Activated CD8-positive, alpha-beta T cell treated with anti-CD3 and anti-CD28 coated beads for 36 hours (primary cell): ENCODE data around the gene MED31. TPM values are rescaled to one million over a fixed set of nuclear protein-coding genes. Genes with fewer than 3 reads are reported as not detected.
"Not testable (repeated sequence)": the region's sequence is repeated elsewhere in the genome, so short reads cannot be mapped to it uniquely, and the experiment has no call there.

ENCODE experiments used
- ATAC-seq: fragments of 200-7000 bp; cut with Tn5 transposase; one replicate; pipeline ENCODE4 v1.10.0; 2021; ENCODE audit warnings: mild to moderate bottlenecking, moderate library complexity
- CTCF ChIA-PET: fragments of 350-600 bp; sonication (Branson Sonifier 250); formaldehyde crosslinking; loops from one replicate; lab custom pipeline; 2021; ENCODE audit warnings: antibody characterized with exemption; lab: Charles Lee
- POLR2A ChIA-PET: fragments of 350-600 bp; sonication (Branson Sonifier 250); formaldehyde crosslinking; loops from one replicate; lab custom pipeline; 2021; ENCODE audit warnings: antibody characterized with exemption; lab: Charles Lee
- DNase-seq: peaks from one replicate; pipeline ENCODE4 v3.0.0-alpha.2; 2020
- H3K27ac Mint-ChIP-seq: one replicate; pipeline ENCODE4 v1.8.0; 2021; ENCODE audit warnings: mild to moderate bottlenecking, mixed read lengths
- H3K27me3 Mint-ChIP-seq: one replicate; pipeline ENCODE4 v1.8.0; 2021; ENCODE audit warnings: mixed read lengths
- H3K36me3 Mint-ChIP-seq: one replicate; pipeline ENCODE4 v1.8.0; 2021; ENCODE audit warnings: low read depth, mixed read lengths
- H3K4me1 Mint-ChIP-seq: one replicate; pipeline ENCODE4 v1.8.0; 2021; ENCODE audit warnings: low read depth, mixed read lengths
- H3K4me3 Mint-ChIP-seq: one replicate; pipeline ENCODE4 v1.8.0; 2021; ENCODE audit warnings: mild to moderate bottlenecking, moderate library complexity, mixed read lengths
- H3K9me3 Mint-ChIP-seq: one replicate; pipeline ENCODE4 v1.8.0; 2021; ENCODE audit warnings: mixed read lengths
- intact Hi-C: fragments of 100-400 bp; cut with micrococcal nuclease; formaldehyde crosslinking; loops from one replicate; pipeline ENCODE4 v1.10.0; 2022
- total RNA-seq, 2 experiments: library from RNA; stranded (reverse); gene quantifications; one replicate each; pipeline ENCODE4 v1.2.3, GENCODE V29; 2021
- TF ChIP-seq, protein P1 (sequence below): fragments of 200-600 bp; IDR thresholded peaks from one replicate; pipeline ENCODE4 v1.8.0; 2022; ENCODE audit warnings: antibody characterized with exemption, mild to moderate bottlenecking

MED31 gene
- total RNA-seq, 2 experiments from 2014 or later, result 21.0 to 24.4 TPM

- ATAC-seq (no peak), DNase-seq (no peak)
- H3K36me3 Mint-ChIP-seq, result no peaks in the 10 kb centered on the region
- TF ChIP-seq, protein P1, sequence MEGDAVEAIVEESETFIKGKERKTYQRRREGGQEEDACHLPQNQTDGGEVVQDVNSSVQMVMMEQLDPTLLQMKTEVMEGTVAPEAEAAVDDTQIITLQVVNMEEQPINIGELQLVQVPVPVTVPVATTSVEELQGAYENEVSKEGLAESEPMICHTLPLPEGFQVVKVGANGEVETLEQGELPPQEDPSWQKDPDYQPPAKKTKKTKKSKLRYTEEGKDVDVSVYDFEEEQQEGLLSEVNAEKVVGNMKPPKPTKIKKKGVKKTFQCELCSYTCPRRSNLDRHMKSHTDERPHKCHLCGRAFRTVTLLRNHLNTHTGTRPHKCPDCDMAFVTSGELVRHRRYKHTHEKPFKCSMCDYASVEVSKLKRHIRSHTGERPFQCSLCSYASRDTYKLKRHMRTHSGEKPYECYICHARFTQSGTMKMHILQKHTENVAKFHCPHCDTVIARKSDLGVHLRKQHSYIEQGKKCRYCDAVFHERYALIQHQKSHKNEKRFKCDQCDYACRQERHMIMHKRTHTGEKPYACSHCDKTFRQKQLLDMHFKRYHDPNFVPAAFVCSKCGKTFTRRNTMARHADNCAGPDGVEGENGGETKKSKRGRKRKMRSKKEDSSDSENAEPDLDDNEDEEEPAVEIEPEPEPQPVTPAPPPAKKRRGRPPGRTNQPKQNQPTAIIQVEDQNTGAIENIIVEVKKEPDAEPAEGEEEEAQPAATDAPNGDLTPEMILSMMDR, result no peak
- ChIA-PET POLR2A (interaction anchor here (1.0 kb wide), 1 partner anchor 51 kb away, joined by 3 read pairs; no protein-coding TSS in a partner anchor), CTCF (no interaction called here)
- no peak overlapping the region for H3K27ac Mint-ChIP-seq
- H3K4me1 Mint-ChIP-seq, result peaks cover 32% of the 10 kb centered on the region
- no peak overlapping the region for H3K4me3 Mint-ChIP-seq
- intact Hi-C loops, result no loop called here
- H3K27me3 Mint-ChIP-seq, result no peaks in the 10 kb centered on the region
- no peaks in the 10 kb centered on the region for H3K9me3 Mint-ChIP-seq
Observed at GRCh38 chr17:6661464-6661848, 10.1 kb upstream of the MED31 start.

DNA sequence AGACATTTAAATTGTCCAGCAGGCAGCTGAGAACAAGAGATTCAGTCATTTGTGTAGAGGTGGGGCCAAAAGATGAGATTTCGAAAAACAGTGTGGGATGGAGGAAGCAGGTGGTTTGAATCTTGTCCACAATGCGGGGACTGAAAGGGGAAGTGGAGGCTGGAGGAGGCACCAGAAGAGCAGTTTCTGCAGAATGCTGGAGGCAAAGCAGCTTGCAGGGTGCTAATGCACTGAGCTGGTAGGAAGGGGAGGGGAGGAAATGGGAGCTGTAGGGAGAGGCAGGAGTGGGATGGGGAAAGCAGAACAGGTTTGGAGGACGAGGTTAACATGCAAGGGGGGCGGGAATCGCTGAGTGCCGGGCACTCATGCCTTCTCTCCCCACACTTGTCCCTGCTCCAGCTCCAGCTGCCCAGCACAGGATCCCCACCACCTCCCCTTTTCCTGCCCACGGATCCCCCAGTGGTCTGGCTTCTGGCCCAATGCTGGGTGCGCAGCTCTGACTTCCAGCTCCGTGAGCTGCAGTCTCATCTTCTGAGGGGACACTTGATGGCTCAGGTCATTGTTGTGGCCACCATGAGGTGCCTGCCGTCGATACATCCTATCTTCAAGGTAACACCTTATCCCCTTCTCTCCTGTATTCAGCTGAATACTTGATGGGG is 9.5 kb upstream of the MED31 start:
- H3K27ac Mint-ChIP-seq, result no peak overlapping the region

DNA sequence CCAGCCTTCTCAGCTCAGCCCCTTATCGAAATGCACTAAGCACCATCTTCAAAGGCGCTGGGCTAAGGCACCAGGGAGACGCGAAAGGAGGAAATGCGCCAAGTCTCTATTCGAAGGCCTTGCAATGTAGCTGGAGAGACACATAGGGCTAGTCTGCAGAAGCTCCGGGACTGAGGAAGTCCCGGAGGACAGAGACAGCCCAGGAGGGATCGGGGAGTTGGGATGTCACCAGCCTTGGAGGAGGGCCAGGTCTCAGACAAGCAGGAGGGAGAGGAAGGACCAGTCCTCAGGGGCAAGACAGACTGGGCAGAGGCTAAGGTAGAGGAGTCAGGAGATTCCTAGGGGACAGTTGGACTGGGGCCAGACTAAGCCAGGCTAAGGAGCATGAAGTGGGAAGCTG is 8.7 kb upstream of the MED31 start:
- ChIA-PET POLR2A (interaction anchor here (0.6 to 1.5 kb wide), 3 partner anchors 9 to 96 kb away, joined by 3 to 4 read pairs (median 3); partner anchors contain the start of genes C17orf100, MED31 and XAF1), CTCF (interaction anchor here (1.0 to 1.4 kb wide), 3 partner anchors 25 to 234 kb away, joined by 3 read pairs; no protein-coding TSS in a partner anchor)
- Mint-ChIP-seq H3K4me3 (no peak overlapping the region), H3K36me3 (no peaks in the 10 kb centered on the region), H3K4me1 (peaks cover 36% of the 10 kb centered on the region), H3K27ac (no peak overlapping the region), H3K9me3 (no peaks in the 10 kb centered on the region), H3K27me3 (peaks cover 6% of the 10 kb centered on the region)
- TF ChIP-seq, protein P1, result no peak
- intact Hi-C loops, result no loop called here
- no peak for DNase-seq
- no peak for ATAC-seq

More for the DNA sequence above, 9.5 kb upstream of the MED31 start:
- DNase-seq (peak; percentile 37), ATAC-seq (peak; percentile 41)
- POLR2A ChIA-PET, result interaction anchor here (1.0 to 1.5 kb wide), 3 partner anchors 10 to 52 kb away, joined by 3 to 4 read pairs (median 3); partner anchors contain the start of genes C17orf100 and MED31
- H3K4me1 Mint-ChIP-seq, result peaks cover 30% of the 10 kb centered on the region
- TF ChIP-seq, protein P1, result no peak
- H3K36me3 Mint-ChIP-seq, result no peaks in the 10 kb centered on the region
- H3K27me3 Mint-ChIP-seq, result no peaks in the 10 kb centered on the region
- no peaks in the 10 kb centered on the region for H3K9me3 Mint-ChIP-seq
- intact Hi-C loops, result no loop called here
- CTCF ChIA-PET, result interaction anchor here (1.4 kb wide), 1 partner anchor 183 kb away, joined by 3 read pairs; no protein-coding TSS in a partner anchor
- H3K4me3 Mint-ChIP-seq, result no peak overlapping the region

GRCh38 chr17:6658411-6658810 is 7.0 kb upstream of the MED31 start:
- H3K4me1 Mint-ChIP-seq, result peaks cover 44% of the 10 kb centered on the region
- H3K27ac Mint-ChIP-seq, POLR2A ChIA-PET: not testable (repeated sequence)

GRCh38 chr17:6657633-6658287 is 6.4 kb upstream of the MED31 start:
- DNase-seq (no peak), ATAC-seq (no peak)
- peaks cover 3% of the 10 kb centered on the region for H3K36me3 Mint-ChIP-seq
- intact Hi-C loops, result no loop called here
- peak overlapping the region; percentile 78 for H3K4me3 Mint-ChIP-seq
- H3K27me3 Mint-ChIP-seq, result peaks cover 6% of the 10 kb centered on the region
- POLR2A ChIA-PET, result interaction anchor here (1.1 to 1.5 kb wide), 2 partner anchors 16 to 82 kb away, joined by 4 to 5 read pairs; partner anchors contain the start of genes KIAA0753 and TXNDC17
- no peaks in the 10 kb centered on the region for H3K9me3 Mint-ChIP-seq
- TF ChIP-seq, protein P1, result no peak
- CTCF ChIA-PET, result interaction anchor here (0.7 to 1.6 kb wide), 2 partner anchors 9 to 42 kb away, joined by 3 to 10 read pairs; no protein-coding TSS in a partner anchor
- H3K27ac Mint-ChIP-seq, result peak overlapping the region; percentile 59
- peaks cover 49% of the 10 kb centered on the region for H3K4me1 Mint-ChIP-seq

More at GRCh38 chr17:6658411-6658810, 7.0 kb upstream of the MED31 start:
- H3K36me3 Mint-ChIP-seq, H3K9me3 Mint-ChIP-seq, H3K27me3 Mint-ChIP-seq, DNase-seq, ATAC-seq, H3K4me3 Mint-ChIP-seq, intact Hi-C loops: not testable (repeated sequence)
- CTCF ChIA-PET, result interaction anchor here (1.6 kb wide), 1 partner anchor 8 kb away, joined by 10 read pairs; no protein-coding TSS in a partner anchor

- peak overlapping the region; percentile 59 for H3K27ac Mint-ChIP-seq
- peak; percentile 78 for DNase-seq
- H3K27me3 Mint-ChIP-seq, H3K9me3 Mint-ChIP-seq, intact Hi-C loops, H3K36me3 Mint-ChIP-seq: not testable (repeated sequence)
- ChIA-PET CTCF (interaction anchor here (0.7 to 1.6 kb wide), 2 partner anchors 10 to 43 kb away, joined by 3 to 10 read pairs; no protein-coding TSS in a partner anchor), POLR2A (interaction anchor here (1.1 to 1.5 kb wide), 2 partner anchors 16 to 83 kb away, joined by 4 to 5 read pairs; partner anchors contain the start of genes KIAA0753 and TXNDC17)
- peak; percentile 85 for ATAC-seq
- H3K4me1 Mint-ChIP-seq, result peaks cover 55% of the 10 kb centered on the region
- peak overlapping the region; percentile 78 for H3K4me3 Mint-ChIP-seq
Observed at GRCh38 chr17:6656797-6657632, 5.6 kb upstream of the MED31 start.

DNA sequence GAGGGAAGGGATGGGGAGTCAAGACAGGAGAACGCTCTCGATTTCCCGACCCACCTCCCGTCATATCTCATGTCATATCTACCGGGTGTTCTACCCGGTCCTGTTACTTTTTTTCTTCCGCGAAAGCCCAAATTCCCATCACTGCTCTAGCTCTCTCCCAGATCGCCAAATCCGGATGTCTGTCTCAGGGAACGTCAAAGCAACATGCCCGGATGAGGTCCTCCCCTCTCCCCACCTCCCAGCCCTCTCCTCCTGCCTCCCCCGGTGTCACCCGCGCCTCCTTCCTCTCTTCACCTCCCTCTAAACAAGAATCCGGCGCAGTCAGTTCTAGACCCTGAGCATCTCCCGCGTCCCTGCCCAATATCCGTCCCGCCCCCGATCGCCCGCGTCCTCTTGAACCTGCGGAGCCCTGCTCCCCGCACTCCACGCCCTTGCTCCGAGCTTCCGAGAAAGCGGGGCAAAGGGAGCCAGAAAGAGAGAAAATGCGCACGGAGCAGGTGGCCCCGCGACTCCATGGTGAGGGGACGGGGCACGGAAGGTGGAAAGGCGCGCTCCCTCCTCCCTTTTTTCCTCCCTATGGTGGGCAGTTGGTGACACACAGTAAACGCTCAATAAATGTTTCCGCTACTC is 4.4 kb upstream of the MED31 start:
- CTCF ChIA-PET, H3K36me3 Mint-ChIP-seq, H3K27me3 Mint-ChIP-seq, ATAC-seq, H3K9me3 Mint-ChIP-seq, intact Hi-C loops, H3K27ac Mint-ChIP-seq, POLR2A ChIA-PET: not testable (repeated sequence)
- peaks cover 46% of the 10 kb centered on the region for H3K4me1 Mint-ChIP-seq
- DNase-seq, result peak; percentile 25
- peak overlapping the region; percentile 78 for H3K4me3 Mint-ChIP-seq
